SKM-1 treated with dmso at 0.1 percent for 144 hours (cell line): ENCODE measurements around the gene DLGAP3.

Source experiments
- DNase-seq: peaks from one replicate; lab custom pipeline; 2025; ENCODE audit not compliant: unreplicated experiment; lab: John Stamatoyannopoulos, UW

DLGAP3 gene

GRCh38 chr1:34928699-34929496 is 552 bp downstream of the DLGAP3 start:
- no peak for DNase-seq

- no peak for DNase-seq
These were observed 1.3 kb downstream of the DLGAP3 start for GRCh38 chr1:34928066-34928696.

- no peak for DNase-seq
These were observed 2.1 kb downstream of the DLGAP3 start for GRCh38 chr1:34927316-34927715.

GRCh38 chr1:34926894-34927293 is 2.6 kb downstream of the DLGAP3 start:
- no peak for DNase-seq

- DNase-seq = no peak
These were observed 3.3 kb downstream of the DLGAP3 start for GRCh38 chr1:34926156-34926555.

GRCh38 chr1:34925730-34926129 is 3.7 kb downstream of the DLGAP3 start:
- no peak for DNase-seq

GRCh38 chr1:34924759-34925555 is 4.5 kb downstream of the DLGAP3 start:
- DNase-seq = no peak

- DNase-seq = no peak
These were observed 6.0 kb downstream of the DLGAP3 start for GRCh38 chr1:34923490-34923889.

GRCh38 chr1:34918977-34919561 is 10.4 kb downstream of the DLGAP3 start:
- DNase-seq = peak; percentile 37

- no peak for DNase-seq
These were observed 11.0 kb downstream of the DLGAP3 start for GRCh38 chr1:34918386-34918976.

GRCh38 chr1:34917017-34917416 is 12.4 kb downstream of the DLGAP3 start:
- no peak for DNase-seq

GRCh38 chr1:34916104-34916503 is 13.3 kb downstream of the DLGAP3 start:
- no peak for DNase-seq

GRCh38 chr1:34915521-34915920 is 13.9 kb downstream of the DLGAP3 start:
- no peak for DNase-seq

- no peak for DNase-seq
These were observed 14.5 kb downstream of the DLGAP3 start for GRCh38 chr1:34914958-34915357.

GRCh38 chr1:34911465-34911864 is 18.0 kb downstream of the DLGAP3 start:
- no peak for DNase-seq

GRCh38 chr1:34910425-34910824 is 19.0 kb downstream of the DLGAP3 start:
- no peak for DNase-seq

GRCh38 chr1:34908369-34908768 is 21.1 kb downstream of the DLGAP3 start:
- no peak for DNase-seq

- DNase-seq = no peak
These were observed 21.9 kb downstream of the DLGAP3 start for GRCh38 chr1:34907487-34908090.

GRCh38 chr1:34906756-34907155 is 22.7 kb downstream of the DLGAP3 start:
- DNase-seq = no peak

- DNase-seq = no peak
These were observed 23.2 kb downstream of the DLGAP3 start for GRCh38 chr1:34906222-34906621.

- no peak for DNase-seq
These were observed 24.4 kb downstream of the DLGAP3 start for GRCh38 chr1:34905098-34905459.
